Measurements from ENCODE around the gene CAGE1.

The CAGE1 gene

GRCh38 chr6:7389451-7390225, at the start of gene CAGE1, which contains the start of gene RIOK1:
Gene CAGE1 (minus strand): TSS chr6:7389742. CDS start chr6:7387173, 2,569 bp downstream.
Gene RIOK1 (plus strand): TSS chr6:7389808. CDS start chr6:7390003, 195 bp downstream.
- DNase-seq = peak; percentile 97
- in situ Hi-C loops (cut with MboI; ENCODE audit: low pct_unique_long_range_greater_than_20kb, low sequenced_read_pairs) = no loop called here

- DNase-seq = peak; percentile 70
- in situ Hi-C loops (cut with MboI; ENCODE audit: low pct_unique_long_range_greater_than_20kb, low sequenced_read_pairs) = no loop called here
These were observed 49.7 kb upstream of the CAGE1 start for GRCh38 chr6:7439228-7439627.

GRCh38 chr6:7438011-7438410, 48.5 kb upstream of the CAGE1 start:
- in situ Hi-C loops (cut with MboI; ENCODE audit: low pct_unique_long_range_greater_than_20kb, low sequenced_read_pairs) = no loop called here
- DNase-seq = no peak

GRCh38 chr6:7434672-7435071, 45.1 kb upstream of the CAGE1 start:
- in situ Hi-C loops (cut with MboI; ENCODE audit: low pct_unique_long_range_greater_than_20kb, low sequenced_read_pairs) = no loop called here
- no peak for DNase-seq

- no peak for DNase-seq
- in situ Hi-C loops (cut with MboI; ENCODE audit: low pct_unique_long_range_greater_than_20kb, low sequenced_read_pairs) = no loop called here
These were observed 43.6 kb upstream of the CAGE1 start for GRCh38 chr6:7433121-7433617.

GRCh38 chr6:7432391-7433120, 43.0 kb upstream of the CAGE1 start:
- no peak for DNase-seq

GRCh38 chr6:7431674-7432390, 42.3 kb upstream of the CAGE1 start:
- no peak for DNase-seq
- in situ Hi-C loops (cut with MboI; ENCODE audit: low pct_unique_long_range_greater_than_20kb, low sequenced_read_pairs) = no loop called here

More at GRCh38 chr6:7432391-7433120, 43.0 kb upstream of the CAGE1 start:
- in situ Hi-C loops (cut with MboI; ENCODE audit: low pct_unique_long_range_greater_than_20kb, low sequenced_read_pairs) = no loop called here

- peak; percentile 81 for DNase-seq
- in situ Hi-C loops (cut with MboI; ENCODE audit: low pct_unique_long_range_greater_than_20kb, low sequenced_read_pairs) = no loop called here
These were observed 41.8 kb upstream of the CAGE1 start for GRCh38 chr6:7431313-7431673.

GRCh38 chr6:7426447-7427169, 37.1 kb upstream of the CAGE1 start:
- DNase-seq = no peak
- in situ Hi-C loops (cut with MboI; ENCODE audit: low pct_unique_long_range_greater_than_20kb, low sequenced_read_pairs) = no loop called here

- in situ Hi-C loops (cut with MboI; ENCODE audit: low pct_unique_long_range_greater_than_20kb, low sequenced_read_pairs) = no loop called here
- no peak for DNase-seq
These were observed 36.3 kb upstream of the CAGE1 start for GRCh38 chr6:7425808-7426190.

GRCh38 chr6:7424967-7425807, 35.6 kb upstream of the CAGE1 start:
- peak; percentile 36 for DNase-seq
- in situ Hi-C loops (cut with MboI; ENCODE audit: low pct_unique_long_range_greater_than_20kb, low sequenced_read_pairs) = no loop called here

- in situ Hi-C loops (cut with MboI; ENCODE audit: low pct_unique_long_range_greater_than_20kb, low sequenced_read_pairs) = no loop called here
- no peak for DNase-seq
These were observed 34.5 kb upstream of the CAGE1 start for GRCh38 chr6:7424058-7424457.

- in situ Hi-C loops (cut with MboI; ENCODE audit: low pct_unique_long_range_greater_than_20kb, low sequenced_read_pairs) = no loop called here
- no peak for DNase-seq
These were observed 31.5 kb upstream of the CAGE1 start for GRCh38 chr6:7421066-7421465.

- in situ Hi-C loops (cut with MboI; ENCODE audit: low pct_unique_long_range_greater_than_20kb, low sequenced_read_pairs) = no loop called here
These were observed 29.5 kb upstream of the CAGE1 start for GRCh38 chr6:7419065-7419464.

GRCh38 chr6:7418238-7418905, 28.8 kb upstream of the CAGE1 start:
- no peak for DNase-seq
- in situ Hi-C loops (cut with MboI; ENCODE audit: low pct_unique_long_range_greater_than_20kb, low sequenced_read_pairs) = no loop called here

More at GRCh38 chr6:7419065-7419464, 29.5 kb upstream of the CAGE1 start:
- no peak for DNase-seq

- in situ Hi-C loops (cut with MboI; ENCODE audit: low pct_unique_long_range_greater_than_20kb, low sequenced_read_pairs) = no loop called here
These were observed 28.1 kb upstream of the CAGE1 start for GRCh38 chr6:7417684-7418083.

GRCh38 chr6:7414811-7415210, 25.3 kb upstream of the CAGE1 start:
- no peak for DNase-seq
- in situ Hi-C loops (cut with MboI; ENCODE audit: low pct_unique_long_range_greater_than_20kb, low sequenced_read_pairs) = no loop called here

More at GRCh38 chr6:7417684-7418083, 28.1 kb upstream of the CAGE1 start:
- DNase-seq = no peak
